Middle frontal gyrus (tissue), 1 donor: Measurements from ENCODE around the gene NCKAP5.

Source experiments
- DNase-seq: peaks from one replicate; pipeline ENCODE4 v3.0.0-alpha.2; 2015; ENCODE audit warnings: low spot score; ENCODE audit errors: extremely low spot score

NCKAP5 gene

DNA sequence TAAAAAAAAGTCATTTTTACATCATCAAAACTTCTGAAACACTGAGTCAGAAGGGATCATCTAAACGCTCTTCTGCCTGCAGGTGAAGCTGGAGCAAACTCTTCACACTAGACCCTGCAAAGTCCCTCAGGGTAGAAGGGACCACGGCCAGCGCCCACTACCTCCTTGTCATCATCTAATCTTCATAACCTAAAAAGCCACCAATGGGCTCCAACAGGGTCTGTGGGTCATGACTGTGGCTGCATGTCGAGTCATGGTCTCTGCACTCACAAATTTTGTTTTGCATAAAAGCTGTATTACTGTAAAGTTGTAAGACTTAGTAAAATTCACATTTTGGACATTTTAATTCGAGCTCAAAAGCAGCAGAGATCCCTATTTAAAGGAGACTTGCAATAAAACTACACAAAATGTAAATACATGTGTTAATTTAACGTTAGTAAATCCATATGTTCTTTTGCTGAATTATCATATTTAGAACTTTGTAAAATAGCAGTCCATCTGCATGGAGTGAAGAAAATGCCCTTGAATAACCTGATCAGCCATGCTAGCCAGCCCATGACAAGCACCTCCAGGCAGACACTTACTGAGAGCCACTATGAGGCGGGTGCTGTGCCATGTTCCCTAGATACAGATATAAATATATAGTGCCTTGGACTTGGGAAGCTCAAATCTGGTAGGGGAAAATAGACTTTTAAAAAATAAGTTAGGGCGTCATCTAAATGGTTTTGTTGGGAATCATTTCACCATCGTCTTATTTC lies 461.0 kb downstream of the NCKAP5 start:
- no peak for DNase-seq

DNA sequence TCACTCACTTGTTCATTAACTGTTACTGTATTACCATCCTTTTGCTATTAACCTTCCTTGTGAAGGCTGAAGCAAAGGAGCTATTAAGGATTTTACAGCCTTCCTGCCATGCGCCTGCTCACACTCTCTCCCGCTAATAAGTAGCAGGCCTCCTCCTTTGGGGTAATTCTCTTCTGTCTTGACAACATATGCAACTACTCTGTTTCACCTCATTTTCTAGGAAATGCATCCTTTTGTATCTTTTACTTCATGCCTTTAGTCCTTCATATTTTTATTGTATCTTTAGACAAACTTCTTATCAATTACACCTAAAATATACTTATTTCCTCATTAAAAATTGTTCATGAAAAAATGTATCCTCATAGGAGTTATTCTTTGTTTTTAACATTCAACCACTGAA lies 463.4 kb downstream of the NCKAP5 start:
- DNase-seq: no peak

DNA sequence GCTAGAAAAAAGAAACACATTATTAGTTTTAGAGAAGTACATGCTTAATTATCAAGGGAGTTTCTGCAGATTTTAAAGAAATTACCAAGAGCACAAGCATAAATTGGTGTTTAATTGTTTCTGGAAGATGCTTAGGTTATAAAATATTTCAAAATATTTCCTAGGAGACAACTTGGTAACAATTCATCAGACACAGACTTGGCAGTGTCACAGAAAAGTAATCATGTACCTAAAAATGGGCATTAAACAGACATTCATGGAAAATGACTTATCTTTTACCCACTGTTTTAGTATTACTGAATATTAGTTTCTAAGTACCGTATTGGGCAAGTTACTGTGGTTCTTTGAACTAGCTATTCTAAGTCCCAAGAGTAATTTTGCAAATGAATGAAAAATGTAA lies 469.5 kb downstream of the NCKAP5 start:
- DNase-seq: no peak

DNA sequence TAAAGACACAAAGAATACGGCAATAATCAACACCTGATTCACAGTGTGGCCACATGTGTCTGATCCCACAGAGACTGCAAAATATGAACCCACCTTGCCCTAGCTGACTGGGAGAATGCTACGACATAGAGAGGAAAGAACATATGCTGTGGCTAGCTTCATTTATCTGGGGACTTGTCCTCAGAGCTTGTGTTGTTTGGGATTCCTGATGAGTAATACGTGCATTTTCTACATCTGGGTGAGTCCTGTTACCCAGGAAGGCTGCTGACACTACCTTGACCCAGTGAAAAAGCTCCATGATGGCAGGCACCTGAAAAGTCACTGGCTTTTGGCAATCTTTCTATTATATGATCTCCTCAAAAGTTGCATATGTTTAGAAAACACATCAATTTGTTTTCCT lies 470.6 kb downstream of the NCKAP5 start:
- DNase-seq: no peak

DNA sequence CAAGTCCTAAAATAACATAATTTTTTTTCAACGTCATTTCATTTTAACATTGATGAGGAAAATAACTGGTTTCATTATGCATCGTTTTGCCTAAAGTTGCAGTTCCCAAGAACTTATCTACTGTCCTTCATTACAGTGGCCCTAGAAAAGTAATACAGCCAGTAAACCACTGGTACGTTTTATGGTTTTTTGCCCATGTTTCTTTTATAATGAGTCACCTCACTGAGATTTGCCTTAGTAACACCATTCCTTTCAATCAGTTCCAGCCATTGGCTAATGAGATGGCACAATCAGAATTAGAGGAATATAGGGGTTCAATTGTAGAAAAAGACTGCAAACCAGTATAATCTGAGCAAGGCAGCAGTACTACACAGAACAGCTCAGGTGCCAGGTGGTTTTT lies 475.7 kb downstream of the NCKAP5 start:
- no peak for DNase-seq

DNA sequence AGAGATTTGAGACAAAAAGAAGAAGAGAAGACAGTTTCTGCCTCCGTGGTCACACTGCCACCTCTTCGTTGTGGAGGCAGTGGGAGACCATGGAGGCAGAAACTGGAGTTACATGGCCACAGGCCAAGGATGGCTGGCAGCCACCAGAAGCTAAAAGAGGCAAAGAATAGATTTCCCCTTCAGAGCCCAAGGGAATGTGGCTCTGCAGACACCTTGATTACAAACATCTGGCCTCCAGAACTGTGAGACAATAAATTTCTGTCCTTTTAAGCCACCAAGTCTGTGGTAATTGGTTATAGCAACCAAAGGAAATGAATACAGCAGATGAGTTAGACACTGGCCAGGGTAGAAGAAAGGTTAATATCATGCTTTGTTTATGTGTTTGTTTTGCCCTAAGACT lies 477.9 kb downstream of the NCKAP5 start:
- no peak for DNase-seq

DNA sequence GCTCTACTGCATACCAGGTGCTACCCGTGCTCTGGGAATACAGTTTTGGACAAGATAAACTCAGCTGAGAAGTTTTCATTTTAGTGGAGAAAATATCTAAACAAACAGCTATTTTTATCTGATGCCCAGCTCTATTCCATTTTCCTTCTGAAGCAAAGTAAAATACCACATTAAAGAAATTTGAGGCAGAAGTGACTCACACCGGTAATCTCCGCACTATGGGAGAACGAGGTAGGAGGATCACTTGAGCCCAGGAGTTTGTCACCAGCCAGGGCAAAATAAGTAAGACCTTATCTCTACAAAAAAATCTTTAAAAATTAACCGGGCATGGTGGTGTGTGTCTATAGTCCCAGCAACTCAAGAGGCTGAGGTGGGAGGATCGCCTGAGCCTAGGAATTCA lies 482.1 kb downstream of the NCKAP5 start:
- DNase-seq: no peak

DNA sequence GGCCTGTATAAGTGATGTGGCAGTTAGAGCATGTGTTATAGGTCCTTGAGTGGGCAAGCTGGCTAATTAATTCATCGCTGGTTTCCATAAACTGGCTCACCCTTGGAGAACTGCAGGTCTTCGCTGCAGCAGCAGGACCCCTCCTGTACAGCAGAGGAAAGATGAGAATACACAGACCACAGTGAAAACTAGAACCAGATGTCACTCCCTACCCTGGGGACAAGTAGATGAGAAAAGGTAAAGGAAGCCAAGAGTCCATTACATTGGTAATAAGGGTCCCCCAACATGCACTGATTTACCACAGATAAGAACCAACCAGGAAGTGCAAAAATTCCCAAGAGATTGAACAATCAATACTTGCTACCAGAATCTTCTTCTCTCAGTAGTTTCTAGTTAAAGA lies 482.6 kb downstream of the NCKAP5 start:
- no peak for DNase-seq

DNA sequence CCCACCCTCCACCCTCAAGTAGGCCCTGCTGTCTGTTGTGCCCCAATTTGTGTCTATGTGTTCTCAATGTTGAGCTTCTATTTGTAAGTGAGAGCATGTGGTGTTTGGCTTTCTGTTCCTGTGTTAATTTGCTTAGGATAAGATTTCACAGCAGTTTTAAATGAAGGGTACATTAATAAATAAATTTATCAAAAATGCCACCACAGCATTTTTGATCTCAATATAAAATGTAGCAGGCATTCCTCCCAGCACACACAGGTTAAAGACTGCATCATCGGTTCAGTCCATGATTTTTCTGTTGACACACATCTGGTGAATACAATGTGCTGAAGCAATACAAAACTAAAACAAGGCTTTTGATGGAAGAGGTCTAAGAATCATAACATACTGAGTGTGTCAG lies 486.2 kb downstream of the NCKAP5 start:
- DNase-seq: no peak

DNA sequence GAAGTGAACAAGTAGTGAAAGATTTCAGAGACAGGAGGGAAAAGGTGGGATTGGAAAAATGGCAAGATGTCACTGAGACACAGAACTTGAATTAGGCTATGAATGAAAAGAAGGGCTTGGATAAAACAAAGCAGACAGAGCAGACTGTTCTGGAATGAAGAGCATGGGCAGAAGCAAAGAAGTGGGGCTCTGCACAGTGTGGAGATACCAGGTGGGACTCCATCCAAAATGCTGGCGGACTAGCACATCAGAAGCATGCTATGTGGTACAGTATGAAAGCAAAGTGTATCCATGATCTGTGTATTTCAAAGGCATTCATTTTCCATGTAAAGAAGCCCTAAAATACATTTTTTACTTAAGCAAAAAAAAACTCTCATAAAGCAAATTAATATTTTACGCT lies 487.4 kb downstream of the NCKAP5 start:
- no peak for DNase-seq

DNA sequence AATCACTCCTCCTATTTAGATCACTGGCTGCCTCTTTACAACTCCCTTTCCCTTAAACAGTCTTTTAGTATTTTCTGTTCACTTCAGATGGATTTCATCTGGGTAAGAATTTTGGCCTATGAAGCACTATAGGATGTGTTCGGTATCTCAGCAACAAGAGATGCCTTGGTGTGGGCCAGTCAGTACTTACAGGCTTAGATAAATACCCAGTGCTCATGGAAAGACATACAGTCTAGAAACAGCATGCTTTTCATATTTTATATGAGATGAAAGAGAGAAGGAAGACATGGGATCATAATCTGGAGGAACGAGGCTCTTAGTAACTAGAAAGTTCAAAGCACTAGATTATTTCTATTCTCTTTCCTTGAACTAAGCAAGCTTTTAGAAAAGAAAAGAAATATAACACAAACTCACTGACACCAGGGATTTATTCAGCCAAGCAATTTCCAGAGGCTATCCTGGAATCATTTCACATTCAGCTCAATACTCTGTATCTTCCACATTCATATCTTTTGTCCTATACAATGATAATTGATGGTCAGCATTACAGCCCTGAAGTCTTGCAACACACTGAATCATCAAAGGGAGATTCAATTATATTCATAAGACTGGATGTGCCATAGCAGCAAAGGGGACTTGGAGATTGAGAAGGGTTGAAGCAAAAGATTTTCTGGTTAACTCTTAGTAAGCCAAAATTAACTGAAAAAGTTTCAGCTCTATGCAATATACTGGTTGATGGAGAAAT lies 489.4 kb downstream of the NCKAP5 start:
- DNase-seq: no peak

DNA sequence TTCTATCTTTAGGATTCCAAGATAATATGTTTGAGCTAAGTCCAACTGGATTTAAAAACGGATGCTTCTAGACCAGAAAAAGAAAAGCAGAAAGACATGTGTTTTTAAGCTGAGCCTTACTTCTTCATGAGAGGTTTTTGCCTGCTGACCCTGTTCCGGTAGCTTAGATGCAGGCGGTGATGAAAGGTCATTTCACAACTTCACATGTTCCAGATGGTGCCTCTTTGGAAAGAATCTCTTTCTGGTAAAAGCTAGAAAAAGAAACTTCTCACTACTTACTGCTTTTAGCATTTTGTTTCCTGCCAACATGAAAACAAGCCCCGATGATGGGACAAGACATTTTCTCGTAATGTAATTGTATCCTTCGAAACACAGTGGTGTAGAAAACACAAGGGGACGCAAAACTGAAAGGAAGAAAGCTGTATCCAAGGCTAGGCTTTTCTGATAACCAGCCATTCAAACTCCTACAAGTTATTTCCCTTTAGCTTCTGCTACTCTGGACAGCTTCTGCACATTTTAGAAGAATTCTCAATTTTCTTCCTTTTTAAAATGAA lies 490.9 kb downstream of the NCKAP5 start:
- DNase-seq: no peak

DNA sequence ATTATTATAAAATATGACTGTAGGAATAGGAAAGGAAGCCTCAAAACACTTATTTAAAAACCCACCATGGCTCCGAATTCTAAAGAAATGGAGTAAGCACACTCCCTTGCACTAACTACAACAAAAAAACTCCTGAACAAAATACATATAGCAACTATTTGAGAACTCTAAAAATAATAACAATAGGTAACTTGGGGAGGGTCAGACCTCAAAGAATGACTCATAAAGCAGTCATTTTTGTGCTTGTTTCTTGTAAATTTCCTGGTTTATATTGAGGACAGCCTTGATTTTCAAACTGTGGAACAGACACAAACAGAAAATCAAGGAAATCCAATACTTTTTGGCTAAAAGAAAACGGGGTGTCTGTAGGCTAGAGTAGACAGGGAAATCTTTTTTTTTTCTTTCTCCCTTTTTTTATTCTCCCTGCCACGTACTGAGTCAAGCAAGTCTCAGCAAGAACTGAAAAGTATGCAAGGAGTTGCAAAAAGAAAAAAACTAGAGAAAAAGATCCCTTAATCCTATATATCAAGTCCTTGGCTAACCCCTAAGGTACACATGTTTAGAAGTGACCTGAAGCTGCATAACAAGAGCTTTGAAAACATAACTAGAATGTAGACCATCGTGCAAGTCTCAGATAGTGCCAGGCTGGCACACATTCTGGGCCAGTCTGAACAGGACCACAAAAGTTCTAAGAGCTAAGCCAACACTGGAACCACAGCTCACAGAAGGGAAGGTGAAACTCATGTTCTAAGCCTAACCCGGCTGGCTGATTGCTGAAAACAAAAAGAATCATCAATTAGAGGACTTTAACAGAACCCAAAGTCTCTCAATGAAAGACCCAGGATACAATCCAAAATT lies 495.2 kb downstream of the NCKAP5 start:
- DNase-seq: no peak

DNA sequence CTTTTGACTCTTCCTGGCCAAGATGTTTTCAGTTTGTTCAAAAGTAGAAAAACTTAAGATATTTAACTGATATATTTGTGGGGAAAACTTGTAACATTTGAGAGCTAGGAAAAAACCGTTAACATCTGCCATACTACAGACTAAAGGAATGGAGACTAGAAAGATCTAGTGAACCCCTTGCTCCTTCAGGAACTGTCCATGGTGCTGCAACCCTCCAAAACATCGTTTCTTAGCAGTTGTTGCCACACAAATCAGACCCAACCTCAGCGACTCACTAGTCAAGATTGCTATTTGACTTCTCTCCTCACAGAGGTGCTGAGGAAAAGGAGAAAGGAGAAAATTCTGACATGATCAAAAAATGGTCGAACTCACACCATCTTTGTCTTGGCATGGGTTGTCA lies 504.5 kb downstream of the NCKAP5 start:
- DNase-seq: no peak

DNA sequence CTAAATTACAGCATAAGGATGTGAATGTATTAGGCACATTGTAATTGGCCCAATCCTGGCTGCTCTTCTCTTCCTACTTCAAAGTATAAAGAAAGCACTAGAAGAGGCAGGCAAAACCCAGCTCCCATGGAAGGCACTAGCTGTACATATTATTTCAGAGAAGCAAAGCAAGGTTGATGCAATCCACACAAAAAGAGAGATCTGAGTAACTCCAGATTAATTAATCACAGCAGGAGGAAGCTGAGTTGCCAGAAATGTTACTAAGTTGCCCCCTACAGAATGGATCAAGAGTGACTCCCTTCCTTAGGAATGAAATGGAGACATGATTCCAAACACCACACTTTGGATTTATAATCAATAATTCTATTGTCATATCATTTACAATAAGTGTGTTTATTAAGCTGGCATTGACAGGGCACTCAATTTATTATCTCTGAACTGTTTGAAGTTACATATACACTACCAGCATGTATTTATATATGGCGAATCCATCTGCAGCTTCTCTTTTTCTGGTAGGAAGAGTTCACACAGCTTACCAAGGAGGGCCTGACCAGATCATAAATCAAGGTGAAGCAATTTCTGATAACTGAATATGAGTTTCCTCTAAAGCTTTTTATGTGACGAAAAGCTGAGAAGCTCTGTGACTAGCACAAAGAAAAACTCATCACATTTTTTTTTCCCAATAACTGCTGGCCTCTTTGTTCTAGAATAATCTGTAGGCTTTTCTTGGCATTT lies 505.2 kb downstream of the NCKAP5 start:
- DNase-seq: no peak

DNA sequence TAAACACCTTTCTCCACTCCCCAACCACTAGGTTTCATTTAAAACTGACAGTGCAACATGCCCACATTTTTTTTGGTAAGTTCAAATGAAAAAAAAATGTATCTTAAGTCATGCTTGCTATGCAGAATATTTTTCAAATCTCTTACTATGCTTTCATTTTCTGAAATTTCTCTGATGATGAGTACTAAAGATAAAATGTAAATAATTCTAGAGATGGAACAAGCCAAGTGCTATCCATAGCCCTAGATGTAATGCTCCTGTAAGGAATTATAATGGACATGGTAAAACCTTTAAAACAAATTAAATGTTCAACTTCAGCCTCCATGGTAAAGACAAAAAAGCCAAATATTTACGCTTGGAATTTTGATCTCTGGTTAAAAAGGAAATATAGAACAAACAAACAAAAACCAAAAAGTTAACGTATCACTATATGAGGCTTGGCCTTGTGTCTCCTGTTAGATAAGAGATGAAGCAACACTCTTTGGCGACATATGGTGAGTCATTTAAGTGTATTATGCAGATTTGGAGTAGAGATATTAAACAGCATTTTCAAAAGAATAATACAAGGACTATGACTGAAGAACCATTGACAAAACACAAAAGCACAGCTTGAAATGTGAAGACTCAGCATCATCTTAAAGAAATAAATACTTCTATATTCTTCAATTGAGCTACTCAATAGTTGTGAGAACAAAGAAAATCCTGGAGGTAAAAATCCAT lies 506.2 kb downstream of the NCKAP5 start:
- DNase-seq: no peak

DNA sequence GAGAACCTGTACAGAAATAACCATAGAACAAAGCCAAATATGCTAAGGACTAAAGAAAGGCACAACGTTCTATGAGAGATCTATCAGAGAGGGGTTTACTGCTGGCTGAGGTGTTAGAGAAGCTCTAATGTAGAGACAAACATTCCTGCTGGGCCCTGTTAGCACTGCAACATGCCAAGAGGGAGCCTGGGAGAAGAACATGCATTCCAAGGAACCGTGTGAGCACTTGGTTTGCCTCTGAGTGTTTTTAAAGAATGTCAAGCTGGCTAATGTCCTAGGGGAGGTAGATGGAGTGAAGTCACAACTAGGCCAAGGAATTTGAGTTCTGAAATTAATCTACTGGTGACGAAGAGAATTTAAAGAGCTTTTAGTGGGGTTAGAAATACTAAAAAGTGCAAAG lies 514.0 kb downstream of the NCKAP5 start:
- DNase-seq: no peak

DNA sequence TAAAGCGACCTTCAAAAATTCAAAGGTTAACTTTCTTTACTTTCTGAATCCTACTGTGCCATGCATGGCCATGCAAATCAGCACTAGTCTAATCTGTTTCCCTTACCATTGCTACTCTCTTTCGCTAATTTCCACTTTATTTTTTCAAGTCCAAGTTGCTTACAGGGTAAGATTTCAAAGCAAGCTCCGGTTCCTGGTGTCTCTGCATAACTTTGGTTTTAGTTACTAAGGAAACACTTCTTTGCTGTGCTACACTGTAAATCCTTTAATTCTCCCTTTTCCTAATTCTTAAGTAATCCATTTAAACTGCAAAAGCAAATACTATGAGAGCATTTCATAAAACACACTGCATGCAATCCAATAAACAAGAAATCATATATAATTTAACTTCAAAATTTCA lies 514.7 kb downstream of the NCKAP5 start:
- DNase-seq: no peak

DNA sequence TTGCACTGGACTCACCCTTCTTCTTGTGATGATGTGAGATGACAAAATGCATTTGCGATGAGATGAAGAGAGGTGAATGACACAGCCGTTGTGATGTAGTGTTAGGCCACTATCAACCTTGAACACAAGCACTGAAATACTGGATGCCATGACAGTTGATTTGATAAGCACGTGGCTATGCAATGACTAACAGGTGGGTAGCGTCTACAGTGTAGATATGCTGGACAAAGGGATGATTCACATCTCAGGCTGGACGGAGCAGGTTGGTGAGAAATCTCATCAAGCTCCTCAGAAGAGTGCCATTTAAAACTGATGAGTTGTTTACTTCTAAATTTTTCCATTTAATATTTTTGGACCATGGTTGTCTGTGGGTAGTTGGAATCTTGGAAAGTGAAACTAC lies 522.5 kb downstream of the NCKAP5 start:
- DNase-seq: no peak

DNA sequence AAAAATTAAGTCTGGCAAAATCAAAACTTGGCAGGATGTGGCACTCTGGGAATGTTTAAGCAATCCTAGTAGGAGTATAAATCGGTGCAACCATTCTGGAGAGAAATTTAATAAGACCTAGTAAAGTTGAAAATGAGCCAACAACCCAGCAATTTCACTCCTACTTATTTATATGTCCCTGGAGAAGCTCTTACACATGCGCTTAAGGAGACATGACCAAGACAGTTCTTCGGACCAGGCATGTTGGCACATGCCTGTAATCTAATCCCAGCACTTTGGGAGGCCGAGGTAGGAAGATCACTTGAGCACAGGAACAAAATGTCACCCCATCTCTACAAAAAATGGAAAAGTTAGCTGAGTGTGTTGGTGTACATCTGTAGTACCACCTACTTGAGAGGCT lies 523.7 kb downstream of the NCKAP5 start:
- DNase-seq: no peak

DNA sequence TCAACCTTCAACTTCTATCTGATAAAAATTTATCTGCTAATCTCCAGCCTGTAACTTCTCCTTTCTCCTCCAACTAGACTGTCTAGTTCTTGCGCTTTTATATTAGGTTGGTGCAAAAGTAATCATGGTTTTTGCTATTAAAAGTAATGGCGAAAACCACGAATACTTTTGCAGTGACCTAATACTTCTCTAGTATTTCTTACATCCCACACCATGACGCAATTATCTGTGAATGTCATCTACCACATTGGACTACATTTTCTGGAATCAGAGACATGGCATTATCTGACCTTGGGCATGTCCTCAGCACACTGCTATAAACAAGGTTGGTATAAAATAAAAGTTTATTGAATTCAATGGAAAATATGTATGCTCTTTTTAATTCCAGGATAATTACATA lies 528.1 kb downstream of the NCKAP5 start:
- DNase-seq: no peak
